DMS153 treated with DMSO at 0.1 percent for 48 hours (cell line): ENCODE results near the gene ASB15.
A peak's percentile ranks its signal among the peaks of the same experiment; 100 is the strongest.
"Not testable (repeated sequence)": the region's sequence is repeated elsewhere in the genome, so short reads cannot be mapped to it uniquely, and the experiment has no call there.

Source experiments
- DNase-seq: peaks from one replicate; lab custom pipeline; 2025; ENCODE audit not compliant: unreplicated experiment; lab: John Stamatoyannopoulos, UW

Gene ASB15

DNA sequence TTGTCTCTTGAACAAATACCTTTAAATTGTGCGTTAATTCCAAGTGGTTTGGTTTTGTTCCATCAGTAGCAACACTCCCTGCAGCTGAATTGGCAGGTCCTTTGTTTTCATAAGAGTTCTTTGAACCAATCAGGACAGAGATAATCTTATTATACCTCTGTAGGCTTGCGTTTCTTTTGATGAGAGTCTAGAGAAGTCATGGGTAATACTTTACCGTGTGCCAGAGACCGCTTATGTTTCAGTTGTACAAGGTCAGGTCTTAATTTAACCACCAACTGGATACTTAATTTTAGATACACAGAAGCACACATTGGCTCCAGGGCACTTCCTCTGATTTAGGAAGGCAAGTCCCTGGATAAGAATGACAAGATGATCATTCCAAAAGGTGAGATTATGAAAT lies at the start of gene ASB15:
Gene ASB15 (plus strand): TSS at position 292 of the 400 bp plus-strand sequence. CDS start 12,682 bp downstream, outside the sequence.
- peak; percentile 29 for DNase-seq

DNA sequence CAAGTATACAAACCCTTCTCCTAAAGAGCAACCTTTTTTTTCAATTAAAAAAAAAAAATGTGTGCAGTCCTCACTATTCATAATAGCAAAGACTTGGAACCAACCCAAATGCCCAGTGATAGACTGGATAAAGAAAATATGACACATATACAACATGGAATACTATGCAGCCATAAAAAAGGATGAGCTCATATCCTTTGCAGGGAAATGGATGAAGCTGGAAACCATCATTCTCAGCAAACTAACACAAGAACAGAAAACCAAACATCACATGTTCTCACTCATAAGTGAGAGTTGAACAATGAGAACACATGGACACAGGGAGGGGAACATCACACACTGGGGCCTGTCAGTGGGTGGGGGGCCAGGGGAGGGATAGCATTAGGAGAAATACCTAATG lies 49.5 kb upstream of the ASB15 start:
- DNase-seq: not testable (repeated sequence)

DNA sequence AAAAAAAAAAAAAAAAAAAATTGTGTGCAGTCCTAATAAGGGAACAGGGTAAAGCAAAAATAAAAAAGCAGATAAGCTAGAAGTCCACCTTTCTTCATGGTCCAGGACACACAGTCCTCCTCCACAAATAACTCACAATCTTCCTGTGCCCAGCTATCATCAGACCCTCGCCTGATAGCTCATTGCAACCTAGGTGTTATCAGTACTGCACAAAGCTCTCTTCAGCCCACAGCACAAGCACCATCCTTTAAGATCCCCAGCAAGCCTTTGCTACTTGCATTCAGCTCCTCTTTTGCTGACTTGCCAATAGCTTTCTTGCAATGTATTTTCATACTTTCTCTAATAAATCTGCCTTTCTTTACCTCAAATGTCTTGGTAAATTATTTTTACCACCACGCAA lies 49.0 kb upstream of the ASB15 start:
- no peak for DNase-seq

DNA sequence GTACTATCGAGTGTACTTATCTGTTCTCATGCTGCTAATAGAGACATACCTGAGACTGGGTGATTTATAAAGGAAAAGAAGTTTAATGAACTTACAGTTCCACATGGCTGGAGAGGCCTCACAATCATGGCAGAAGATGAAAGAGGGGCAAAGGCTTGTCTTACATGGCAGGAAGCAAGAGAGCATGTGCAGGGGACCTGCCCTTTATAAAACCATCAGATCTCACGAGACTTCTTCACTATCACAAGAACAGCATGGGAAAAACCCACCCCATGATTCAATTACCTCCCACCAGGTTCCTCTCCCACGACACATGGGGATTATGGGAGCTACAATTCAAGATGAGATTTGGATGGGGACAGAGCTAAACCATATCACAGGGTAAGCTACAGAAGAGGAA lies 48.5 kb upstream of the ASB15 start:
- no peak for DNase-seq

DNA sequence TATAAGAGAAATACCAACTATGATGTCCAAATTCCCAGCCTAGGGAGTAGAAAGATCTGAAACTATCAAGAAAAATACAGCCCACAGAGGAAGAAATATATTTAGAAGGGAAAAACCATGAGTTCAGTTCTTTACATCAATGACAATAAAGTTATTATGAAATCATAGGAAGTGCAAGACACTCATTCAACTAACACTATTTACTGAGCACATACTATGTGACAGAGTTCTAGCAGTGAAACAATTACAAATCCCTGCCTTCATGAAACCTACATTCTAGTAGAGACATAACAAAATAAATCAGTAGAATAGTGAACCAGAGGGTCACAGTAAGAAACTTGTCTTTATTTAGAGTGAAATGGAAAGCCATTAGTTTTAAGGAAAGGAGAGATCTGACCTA lies 46.1 kb upstream of the ASB15 start:
- no peak for DNase-seq

DNA sequence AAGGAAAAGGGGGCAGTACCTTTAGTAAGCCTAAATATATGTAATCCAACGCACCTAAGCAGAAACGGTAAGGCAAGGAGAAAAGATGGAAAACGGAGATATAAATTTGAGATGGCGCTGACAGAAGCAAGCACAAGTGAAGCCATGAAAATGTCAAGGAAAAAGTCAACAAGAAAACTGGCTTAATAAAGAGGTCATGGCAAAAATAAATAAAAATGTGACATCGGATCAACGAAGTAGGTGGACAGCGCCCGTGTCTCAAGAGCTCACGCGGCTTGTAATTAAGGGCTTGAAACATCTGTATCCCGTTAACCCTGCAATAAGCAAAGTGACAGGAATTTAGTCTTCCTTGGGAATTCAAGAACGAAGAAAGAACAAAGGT lies 44.6 kb upstream of the ASB15 start:
- no peak for DNase-seq

DNA sequence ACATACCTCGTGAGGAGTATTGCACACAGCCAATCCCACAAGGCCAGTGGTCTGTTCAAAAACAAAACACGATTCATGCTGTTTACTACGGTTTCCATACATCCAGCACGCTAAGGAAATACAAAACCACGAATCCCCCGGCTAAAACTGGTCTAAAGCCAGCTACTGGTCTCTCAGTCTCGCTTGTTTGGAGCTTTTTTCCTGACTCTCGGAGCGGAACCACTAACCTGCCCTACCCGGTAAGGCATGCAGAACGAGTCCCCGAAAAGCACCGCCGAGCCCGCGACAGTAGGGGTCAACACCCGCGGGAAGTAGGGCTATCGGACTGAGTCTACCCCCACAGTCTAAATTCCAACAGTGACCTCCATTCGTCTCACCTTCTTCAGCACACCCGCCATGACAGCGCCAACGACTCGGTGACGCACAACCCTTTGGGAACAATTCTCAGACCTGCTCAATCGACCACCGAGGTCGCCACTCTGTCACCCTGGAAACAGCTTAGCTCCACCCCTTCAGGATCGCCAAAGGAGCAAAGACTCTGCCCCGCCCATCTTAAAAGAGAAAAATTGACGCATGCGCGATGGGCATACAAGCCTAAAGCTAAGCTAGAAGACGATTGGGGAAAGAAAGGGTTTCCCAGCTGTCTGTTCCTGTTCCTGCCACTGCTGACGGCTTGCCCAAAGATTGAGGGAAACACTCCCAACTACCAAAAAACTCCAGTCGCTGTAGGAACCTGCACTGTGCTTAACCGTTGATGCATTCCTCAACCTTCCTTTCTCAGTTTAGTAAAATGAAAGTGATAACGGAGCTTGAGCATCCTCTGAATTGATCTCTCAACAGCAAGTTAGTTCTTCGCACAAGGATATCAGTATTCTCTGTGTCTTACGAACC lies 44.0 kb upstream of the ASB15 start, which contains the start of gene NDUFA5:
Gene NDUFA5 (minus strand): TSS at position 421 of the 891 bp plus-strand sequence. CDS start 23 bp downstream, at position 398.
- DNase-seq: peak; percentile 98

DNA sequence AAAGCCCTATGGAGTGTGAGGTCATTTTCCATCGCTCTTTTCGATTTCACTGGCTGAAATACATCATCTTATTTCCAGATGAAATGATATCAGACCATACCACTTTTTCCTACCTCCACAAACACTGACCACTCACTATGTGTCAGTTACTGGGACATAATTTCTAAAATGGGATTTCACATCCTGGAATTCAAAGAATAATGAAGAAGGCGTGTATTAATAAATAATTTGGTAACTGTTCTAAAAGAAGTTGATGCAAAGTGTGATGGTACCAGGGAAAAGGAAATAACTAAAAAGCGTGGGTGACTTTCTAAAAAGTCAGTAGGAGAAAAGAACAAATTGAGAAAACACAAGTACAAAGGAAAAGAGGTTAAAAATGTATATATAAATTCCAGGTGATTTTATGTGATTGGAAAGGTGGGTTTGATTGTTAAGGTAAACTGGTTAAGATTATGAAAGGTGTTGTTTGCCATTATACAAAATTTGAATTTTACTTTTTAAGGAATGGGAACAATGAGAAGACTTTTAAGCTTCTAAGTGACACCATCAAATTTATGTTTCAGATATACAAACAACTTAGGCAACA lies 43.2 kb upstream of the ASB15 start:
- no peak for DNase-seq

DNA sequence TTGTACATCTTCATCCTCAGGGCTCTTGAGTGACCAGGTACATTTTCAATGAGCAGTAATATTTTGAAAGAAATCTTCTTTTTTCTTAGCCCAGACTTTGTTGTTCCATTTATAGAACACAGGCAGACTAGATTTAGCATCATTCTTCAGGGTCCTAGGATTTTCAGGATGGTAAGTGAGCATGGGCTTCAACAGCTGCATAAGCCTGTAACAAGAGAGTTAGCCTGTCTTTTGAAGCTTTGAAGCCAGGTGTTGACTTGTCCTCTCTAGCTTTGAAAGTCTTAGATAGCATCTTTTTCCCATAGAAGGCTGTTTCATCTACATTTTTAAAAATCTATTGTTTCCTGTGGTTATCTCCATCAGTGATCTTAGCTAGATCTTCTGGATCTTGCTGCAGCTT lies 39.5 kb upstream of the ASB15 start:
- DNase-seq: no peak

DNA sequence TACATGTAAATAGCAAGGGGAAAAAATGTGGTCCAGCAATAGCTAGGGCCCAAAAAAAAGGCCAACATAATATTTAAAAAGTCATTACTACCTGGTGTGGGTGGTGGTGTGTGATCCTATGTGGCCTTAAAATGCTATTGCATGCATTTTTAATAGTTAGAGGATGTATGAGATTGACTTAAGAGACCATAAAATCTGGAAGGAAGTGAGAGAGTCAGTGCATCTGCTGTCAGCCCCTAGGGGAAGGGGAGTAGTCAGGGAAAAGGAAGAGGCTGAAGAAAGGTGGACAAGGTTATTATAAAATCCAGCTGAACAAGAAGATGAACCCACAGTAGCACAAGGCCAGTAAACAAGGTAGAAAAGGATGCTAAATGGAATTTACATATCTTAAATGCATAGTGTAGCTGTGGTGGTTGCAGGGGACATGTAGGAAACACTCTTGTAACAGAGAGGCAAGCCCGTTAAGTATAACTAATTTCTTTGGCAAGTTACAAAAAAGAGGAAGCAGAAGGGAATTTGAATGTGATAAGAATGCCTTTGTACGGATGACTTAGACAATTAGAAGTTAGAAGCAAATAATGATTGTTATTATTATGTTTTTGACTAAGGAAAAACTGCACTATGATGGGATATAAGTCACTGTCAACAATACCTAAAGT lies 32.1 kb upstream of the ASB15 start:
- DNase-seq: no peak

DNA sequence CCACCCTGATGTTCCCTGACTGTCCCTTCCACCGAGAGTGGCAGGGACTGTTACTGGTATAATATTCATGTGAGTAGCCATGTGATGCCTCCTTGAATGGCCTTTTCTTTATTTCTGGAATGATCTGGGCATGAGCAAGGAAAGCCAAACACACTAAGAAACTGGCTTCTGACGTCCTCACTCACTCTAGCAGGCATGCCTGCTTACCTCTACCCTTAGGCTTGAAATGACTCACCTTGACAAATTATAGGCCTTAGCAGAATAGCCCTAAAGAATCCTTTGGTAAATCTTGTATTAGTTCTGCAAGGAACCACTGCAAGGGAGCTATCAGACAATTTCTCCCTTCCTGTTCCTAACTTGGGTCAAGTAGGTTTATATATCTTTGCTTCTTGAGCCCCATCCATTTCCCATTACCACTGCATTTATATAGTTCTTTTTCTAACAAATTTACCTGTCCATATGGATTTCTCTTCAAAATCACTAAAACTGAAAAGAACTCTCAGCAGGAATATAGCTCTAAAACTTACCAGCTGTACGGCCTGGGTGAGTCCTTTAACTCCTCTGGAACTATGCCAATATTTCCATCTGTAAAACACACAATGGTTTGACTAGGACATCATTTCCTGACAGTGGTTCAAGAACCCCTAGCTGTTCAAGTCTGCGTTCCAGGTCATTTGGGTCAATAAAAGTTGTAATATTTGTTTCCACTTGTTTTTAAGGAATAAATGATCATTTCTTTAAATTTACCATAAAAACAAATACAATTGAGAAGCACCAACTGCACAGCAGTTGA lies 31.0 kb upstream of the ASB15 start:
- DNase-seq: no peak

DNA sequence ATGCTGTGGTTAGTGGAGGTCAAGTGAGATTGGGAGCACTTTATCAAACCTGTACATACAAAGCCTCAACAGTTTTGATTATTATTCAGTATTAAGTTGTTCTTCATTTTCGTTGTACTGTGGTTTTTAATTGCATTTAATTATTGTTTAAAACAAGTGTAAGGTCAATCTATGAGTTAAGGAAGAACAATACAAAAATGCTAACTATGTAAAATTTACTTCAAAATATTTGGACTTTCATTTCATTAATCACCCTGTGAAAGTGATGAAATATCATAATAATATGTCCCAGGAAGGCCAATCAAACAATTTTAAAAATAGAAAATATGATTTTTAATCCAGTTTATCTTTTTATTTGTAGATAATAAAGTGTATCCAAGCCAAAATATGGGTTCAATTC lies 30.4 kb upstream of the ASB15 start:
- no peak for DNase-seq

DNA sequence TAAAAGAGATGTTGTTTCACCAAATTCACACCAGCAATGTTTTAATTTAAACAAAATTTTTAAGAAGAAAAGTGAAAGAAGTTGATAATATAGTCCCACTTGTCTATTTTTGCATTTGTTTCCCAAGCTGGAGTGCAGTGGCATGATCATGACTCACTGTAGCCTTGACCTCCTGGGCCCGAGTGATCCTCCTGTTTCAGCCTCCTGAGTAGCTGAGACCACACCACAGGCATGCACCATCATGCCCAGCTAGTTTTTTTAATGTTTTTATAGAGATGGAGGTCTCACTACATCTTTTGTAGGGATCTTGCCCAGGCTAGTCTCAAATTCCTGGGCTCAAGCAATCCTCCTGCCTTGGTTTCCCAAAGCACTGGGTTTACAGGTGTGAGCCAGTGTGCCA lies 29.9 kb upstream of the ASB15 start:
- DNase-seq: no peak

DNA sequence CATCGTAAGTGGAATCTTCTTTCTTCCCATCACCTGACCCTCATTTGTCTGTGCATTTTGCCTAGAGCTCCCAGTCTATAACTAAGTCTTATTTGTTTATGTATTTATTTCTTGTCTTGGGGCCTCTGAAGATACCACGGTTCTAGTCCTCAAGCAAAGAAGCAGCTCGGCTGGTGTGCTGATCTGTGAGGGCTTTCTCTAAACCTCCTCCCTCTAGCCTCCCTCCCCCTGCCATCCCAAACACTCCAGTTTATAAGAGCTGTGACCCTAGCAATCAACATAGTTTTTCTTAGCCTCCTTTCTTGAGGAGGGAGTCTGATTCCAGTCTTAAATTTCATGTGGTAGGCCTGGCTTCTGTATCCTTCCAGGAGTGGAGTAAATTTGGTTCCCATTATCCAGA lies 28.3 kb upstream of the ASB15 start:
- DNase-seq: no peak

DNA sequence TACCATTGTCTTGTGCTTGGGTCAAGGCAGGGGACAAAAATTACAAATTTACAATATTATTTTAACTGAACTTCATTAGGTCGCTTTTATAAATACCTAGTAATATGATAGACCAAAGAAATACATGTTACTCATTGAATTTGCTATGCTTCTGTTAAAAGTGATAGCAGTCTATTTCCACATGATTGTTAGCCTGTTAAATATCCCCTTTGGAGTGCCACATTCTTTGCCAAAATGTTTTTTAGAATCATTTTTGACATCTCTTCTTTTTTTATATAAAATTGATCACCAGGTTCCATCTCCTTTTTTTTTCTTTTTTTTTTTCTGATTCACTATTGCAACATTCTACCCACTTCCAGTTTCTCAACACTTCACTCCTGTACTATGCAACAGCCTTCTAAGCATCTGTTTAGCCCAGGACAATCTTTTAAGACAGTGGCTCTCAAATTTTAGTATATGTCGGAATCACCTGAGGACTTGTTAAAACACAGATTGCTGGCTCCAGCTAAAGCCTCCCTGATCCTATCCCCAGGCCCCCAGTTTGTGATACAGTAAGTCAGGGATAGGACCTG lies 27.6 kb upstream of the ASB15 start:
- DNase-seq: no peak

DNA sequence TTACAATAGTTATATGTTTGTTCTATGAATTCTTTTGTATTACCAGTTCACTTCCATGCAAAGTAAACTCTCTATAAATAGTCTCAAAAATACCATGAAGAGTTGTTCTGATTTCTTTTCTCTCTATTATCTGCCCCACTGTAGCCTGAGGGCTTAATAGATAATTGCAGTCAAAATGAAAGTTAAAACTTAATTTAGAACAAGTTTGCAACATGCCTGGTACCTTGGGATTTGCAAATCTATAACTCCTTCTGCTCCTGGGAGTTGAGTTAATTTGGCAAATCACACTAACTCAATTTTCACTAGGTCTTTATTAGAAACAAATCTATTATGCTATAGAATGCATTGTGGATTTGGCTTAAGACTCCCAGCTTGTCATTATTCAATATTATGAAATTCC lies 22.2 kb upstream of the ASB15 start:
- DNase-seq: no peak

DNA sequence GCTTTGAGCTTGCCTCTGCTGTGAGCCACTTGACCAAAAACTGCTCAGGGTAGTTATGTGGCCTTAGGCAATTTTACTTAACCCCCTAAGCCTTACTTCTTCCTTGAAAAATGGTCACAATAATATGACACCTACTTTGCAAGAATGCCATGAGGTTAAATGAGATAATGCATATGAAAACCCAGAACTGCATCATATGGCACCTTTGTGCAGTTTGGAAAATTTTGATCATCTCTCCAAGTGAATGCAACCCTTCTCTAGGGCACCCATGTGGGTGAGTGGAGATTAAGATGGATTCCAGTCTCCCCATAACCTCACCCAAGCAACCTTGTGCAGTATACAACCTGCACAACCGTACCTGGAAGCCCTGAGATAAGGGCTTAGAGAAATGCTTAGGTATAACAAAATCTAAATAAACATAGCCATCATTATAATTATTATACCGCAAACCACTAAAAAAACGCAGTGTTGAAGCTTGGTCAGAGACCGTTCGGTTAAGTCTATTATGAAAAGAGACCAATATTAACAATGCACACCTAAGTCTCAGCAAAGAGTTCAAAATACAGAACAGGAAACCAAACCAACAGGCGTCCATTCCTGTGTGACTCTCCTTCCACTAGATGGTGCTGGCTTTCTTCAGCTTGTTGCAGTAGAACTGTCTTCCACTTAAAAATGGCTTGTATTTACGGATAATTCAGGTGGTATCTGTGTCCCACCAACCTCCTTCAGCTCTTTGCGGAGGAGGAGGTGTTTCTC lies 21.0 kb upstream of the ASB15 start:
- DNase-seq: peak; percentile 52

DNA sequence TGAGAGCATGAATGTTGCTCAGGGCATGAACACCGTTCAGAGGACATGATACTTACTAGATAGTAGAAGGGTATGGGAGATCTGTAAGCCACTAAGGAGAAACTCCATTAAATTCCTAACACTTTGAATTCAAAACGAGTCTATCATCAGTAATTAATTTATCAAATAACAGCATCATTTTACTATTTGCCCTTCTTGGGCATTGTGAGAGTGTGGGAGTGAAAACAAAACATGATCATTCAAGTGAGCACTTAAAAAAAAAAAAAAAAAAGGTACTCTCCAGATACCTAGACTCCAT lies 20.5 kb upstream of the ASB15 start:
- DNase-seq: no peak

DNA sequence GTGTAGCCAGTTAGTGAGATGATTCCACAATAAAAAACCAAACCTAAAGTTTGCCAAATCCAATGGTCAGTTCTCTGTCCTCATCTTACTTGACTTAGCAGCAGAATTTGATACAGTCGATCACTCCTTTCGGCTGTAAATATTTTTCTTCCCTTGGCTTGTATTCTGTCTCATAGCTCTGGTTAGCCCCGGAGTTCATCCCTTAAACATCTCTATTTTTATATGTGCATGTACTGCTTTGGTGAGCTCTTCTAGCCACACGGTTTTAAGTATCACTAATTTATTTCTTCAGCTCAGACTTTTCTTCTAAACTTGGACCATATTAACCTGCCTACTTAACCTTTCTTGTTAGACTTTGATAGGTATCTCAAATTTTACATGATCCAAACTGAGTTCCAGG lies 17.8 kb upstream of the ASB15 start:
- DNase-seq: no peak

DNA sequence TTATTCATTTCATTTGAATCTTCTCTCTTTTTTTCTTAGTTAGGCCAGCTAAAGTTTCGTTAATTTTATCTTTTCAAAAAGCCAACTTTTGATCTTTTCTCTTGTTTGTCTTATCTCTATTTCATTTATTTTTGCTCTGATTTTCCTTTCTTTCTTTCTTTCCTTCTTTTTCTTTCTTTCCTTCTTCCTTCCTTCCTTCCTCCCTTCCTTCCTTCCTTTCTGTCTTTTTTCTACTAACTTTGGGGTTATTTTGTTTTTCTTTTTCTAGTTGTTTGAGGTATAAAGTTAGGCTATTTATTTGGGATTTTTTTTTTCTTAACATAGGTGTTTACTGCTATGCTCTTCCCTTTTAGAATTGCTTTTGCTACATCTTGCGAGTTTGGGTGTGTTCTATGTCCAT lies 13.2 kb upstream of the ASB15 start:
- DNase-seq: no peak
